Measurements from ENCODE around the gene RHOC. TPM values are rescaled to one million over a fixed set of nuclear protein-coding genes. Genes with fewer than 3 reads are reported as not detected.
"Not testable (repeated sequence)": the region's sequence is repeated elsewhere in the genome, so short reads cannot be mapped to it uniquely, and the experiment has no call there.

Gene RHOC
- total and polyA plus RNA-seq, 8 donors: 99.8 to 375 (median 131) TPM

- Histone ChIP-seq H3K27ac (no peak overlapping the region), H3K4me3 (no peak overlapping the region), H3K4me1 (no peaks in the 10 kb centered on the region), H3K36me3 (no peaks in the 10 kb centered on the region), H3K27me3 (no peaks in the 10 kb centered on the region), H3K9me3 (no peaks in the 10 kb centered on the region)
- 94 to 100% (median 96%) methylated on average over 1 of the region's 1 CpG for WGBS, 5 donors
- TF ChIP-seq POLR2A (IDR thresholded peaks at IDR 0.05) (no peak), POLR2AphosphoS5 (IDR thresholded peaks at IDR 0.05) (no peak), EP300 (IDR thresholded peaks at IDR 0.05) (no peak), CTCF (IDR thresholded peaks at IDR 0.05) (no peak)
- intact Hi-C loops (cut with DNase I; ENCODE audit: low total_unique reads): no loop called here
- DNase-seq: no peak
Observed at GRCh38 chr1:112731451-112731850, 24.5 kb upstream of the RHOC start.

GRCh38 chr1:112729909-112730308, 23.0 kb upstream of the RHOC start:
- intact Hi-C loops (cut with DNase I; ENCODE audit: low total_unique reads): no loop called here
- H3K27ac ChIP-seq: no peak overlapping the region
- H3K4me1 ChIP-seq: no peaks in the 10 kb centered on the region
- no peak overlapping the region for H3K4me3 ChIP-seq
- no peaks in the 10 kb centered on the region for H3K9me3 ChIP-seq
- 41 to 64% (median 56%) methylated on average over 1 of the region's 1 CpG for WGBS, 5 donors
- no peak for DNase-seq
- H3K27me3 ChIP-seq: no peaks in the 10 kb centered on the region
- TF ChIP-seq POLR2AphosphoS5 (IDR thresholded peaks at IDR 0.05): no peak
- no peaks in the 10 kb centered on the region for H3K36me3 ChIP-seq

GRCh38 chr1:112729011-112729410, 22.1 kb upstream of the RHOC start:
- H3K27me3 ChIP-seq; H3K4me1 ChIP-seq; intact Hi-C loops (cut with DNase I; ENCODE audit: low total_unique reads); H3K36me3 ChIP-seq; DNase-seq; H3K9me3 ChIP-seq; H3K4me3 ChIP-seq; H3K27ac ChIP-seq: not testable (repeated sequence)
- 41 to 74% (median 58%) methylated on average over 3 of the region's 3 CpGs for WGBS, 5 donors

- intact Hi-C loops (cut with DNase I; ENCODE audit: low total_unique reads); H3K4me1 ChIP-seq; H3K4me3 ChIP-seq; H3K36me3 ChIP-seq; DNase-seq; H3K9me3 ChIP-seq; H3K27ac ChIP-seq; H3K27me3 ChIP-seq: not testable (repeated sequence)
- WGBS, 5 donors: 88 to 95% (median 92%) methylated on average over 30 to 33 of the region's 33 CpGs
Observed at GRCh38 chr1:112728306-112728971, 21.5 kb upstream of the RHOC start.

- Histone ChIP-seq H3K4me1 (peaks cover 4 to 7% (median 4%) of the 10 kb centered on the region in 4 donors), H3K27me3 (peaks cover 0 to 16% (median 0%) of the 10 kb centered on the region in 3 donors), H3K9me3 (no peaks in the 10 kb centered on the region), H3K4me3 (no peak overlapping the region), H3K27ac (no peak overlapping the region), H3K36me3 (no peaks in the 10 kb centered on the region)
- 40 to 70% (median 54%) methylated on average over 2 of the region's 2 CpGs for WGBS, 5 donors
- TF ChIP-seq POLR2A (IDR thresholded peaks at IDR 0.05): no peak
- intact Hi-C loops (cut with DNase I; ENCODE audit: low total_unique reads): no loop called here
- no peak for DNase-seq
Observed at GRCh38 chr1:112727716-112728115, 20.8 kb upstream of the RHOC start.

GRCh38 chr1:112724240-112724639, 17.3 kb upstream of the RHOC start:
- DNase-seq; H3K9me3 ChIP-seq; intact Hi-C loops (cut with DNase I; ENCODE audit: low total_unique reads); H3K4me3 ChIP-seq; H3K27ac ChIP-seq; H3K36me3 ChIP-seq: not testable (repeated sequence)
- Histone ChIP-seq H3K27me3 (peaks cover 0 to 39% (median 0%) of the 10 kb centered on the region in 3 donors), H3K4me1 (peaks cover 10 to 14% (median 10%) of the 10 kb centered on the region in 4 donors)
- 90 to 100% (median 95%) methylated on average over 2 to 4 of the region's 4 CpGs for WGBS, 5 donors

GRCh38 chr1:112723511-112723839, 16.5 kb upstream of the RHOC start:
- no peak for DNase-seq
- intact Hi-C loops (cut with DNase I; ENCODE audit: low total_unique reads): no loop called here
- no peak overlapping the region for H3K4me3 ChIP-seq
- H3K9me3 ChIP-seq: no peaks in the 10 kb centered on the region
- peaks cover 15 to 20% (median 17%) of the 10 kb centered on the region in 4 donors for H3K4me1 ChIP-seq
- peaks cover 0 to 47% (median 0%) of the 10 kb centered on the region in 3 donors for H3K27me3 ChIP-seq
- H3K27ac ChIP-seq: no peak overlapping the region
- WGBS, 5 donors: 83 to 93% (median 86%) methylated on average over 8 of the region's 8 CpGs
- no peaks in the 10 kb centered on the region for H3K36me3 ChIP-seq
- TF ChIP-seq POLR2AphosphoS5 (IDR thresholded peaks at IDR 0.05) (no peak), EP300 (IDR thresholded peaks at IDR 0.05) (no peak), CTCF (IDR thresholded peaks at IDR 0.05) (no peak), POLR2A (IDR thresholded peaks at IDR 0.05) (no peak)
